Iris pigment epithelial cell (primary cell): ENCODE measurements around the gene BNC2.
A peak's percentile ranks its signal among the peaks of the same experiment; 100 is the strongest.

Experiments used
- DNase-seq: peaks from one replicate; pipeline ENCODE4 v3.0.0-alpha.2; 2011; ENCODE audit warnings: low read depth

Gene BNC2

GRCh38 chr9:16627967-16628366, 242.5 kb downstream of the BNC2 start:
- peak; percentile 97 for DNase-seq

GRCh38 chr9:16627521-16627920, 242.9 kb downstream of the BNC2 start:
- DNase-seq, result no peak

GRCh38 chr9:16626577-16627130, 243.8 kb downstream of the BNC2 start:
- DNase-seq, result peak; percentile 90

- peak; percentile 71 for DNase-seq
Measured at GRCh38 chr9:16625811-16626210, 244.7 kb downstream of the BNC2 start.

- DNase-seq, result no peak
Measured at GRCh38 chr9:16625161-16625631, 245.3 kb downstream of the BNC2 start.

GRCh38 chr9:16624744-16625117, 245.7 kb downstream of the BNC2 start:
- peak; percentile 54 for DNase-seq

GRCh38 chr9:16623989-16624743, 246.3 kb downstream of the BNC2 start:
- no peak for DNase-seq

GRCh38 chr9:16622541-16622940, 247.9 kb downstream of the BNC2 start:
- no peak for DNase-seq

GRCh38 chr9:16619914-16620520, 250.5 kb downstream of the BNC2 start:
- DNase-seq, result no peak

GRCh38 chr9:16619402-16619801, 251.1 kb downstream of the BNC2 start:
- DNase-seq, result no peak

- no peak for DNase-seq
Measured at GRCh38 chr9:16618524-16618923, 251.9 kb downstream of the BNC2 start.

GRCh38 chr9:16616686-16617085, 253.8 kb downstream of the BNC2 start:
- DNase-seq, result no peak

- DNase-seq, result no peak
Measured at GRCh38 chr9:16615451-16615850, 255.0 kb downstream of the BNC2 start.

- no peak for DNase-seq
Measured at GRCh38 chr9:16613605-16614004, 256.9 kb downstream of the BNC2 start.

- no peak for DNase-seq
Measured at GRCh38 chr9:16613051-16613450, 257.4 kb downstream of the BNC2 start.

GRCh38 chr9:16612627-16613026, 257.8 kb downstream of the BNC2 start:
- DNase-seq, result peak; percentile 67

- peak; percentile 73 for DNase-seq
Measured at GRCh38 chr9:16611983-16612382, 258.5 kb downstream of the BNC2 start.

GRCh38 chr9:16611001-16611400, 259.5 kb downstream of the BNC2 start:
- DNase-seq, result no peak

- DNase-seq, result no peak
Measured at GRCh38 chr9:16610538-16610937, 259.9 kb downstream of the BNC2 start.

- DNase-seq, result no peak
Measured at GRCh38 chr9:16608906-16609305, 261.6 kb downstream of the BNC2 start.

GRCh38 chr9:16602494-16602893, 268.0 kb downstream of the BNC2 start:
- no peak for DNase-seq

GRCh38 chr9:16601991-16602390, 268.5 kb downstream of the BNC2 start:
- DNase-seq, result no peak

GRCh38 chr9:16598316-16598715, 272.2 kb downstream of the BNC2 start:
- DNase-seq, result peak; percentile 62
